Endothelial cell of umbilical vein (primary cell): ENCODE measurements around the gene SWAP70. TPM values are rescaled to one million over a fixed set of nuclear protein-coding genes. Genes with fewer than 3 reads are reported as not detected.

Experiments used
- BruUV-seq: library from RNA; stranded (reverse); fragments of 400-500 nt; replicated peaks from 2 replicates; lab custom pipeline; 2021; lab: Mats Ljungman, UMichigan
- CTCF ChIA-PET: fragments of 300-600, 350-600 bp; sonication (Branson Sonifier 250); formaldehyde crosslinking; loops from one replicate; lab custom pipeline; 2021; ENCODE audit warnings: antibody characterized with exemption, inconsistent platforms; lab: Charles Lee
- POLR2A ChIA-PET: fragments of 300-600, 350-600 bp; sonication (Branson Sonifier 250); formaldehyde crosslinking; loops from one replicate; lab custom pipeline; 2021; ENCODE audit warnings: antibody characterized with exemption, inconsistent platforms; lab: Charles Lee
- DNase-seq: peaks from one replicate; pipeline ENCODE4 v3.0.0-alpha.2; 2011; ENCODE audit warnings: low read depth, low spot score
- FAIRE-seq: peaks from 2 replicates; lab custom pipeline; 2011; peaks lifted over from hg19 to GRCh38; lab: Jason Lieb, UNC
- H2AFZ ChIP-seq: 2 replicates; pipeline ENCODE4 v1.6.0; 2012; ENCODE audit warnings: low read depth, low read length, control low read depth, inconsistent platforms
- H3K27ac ChIP-seq: 2 replicates; pipeline ENCODE4 v1.5.1; 2011; ENCODE audit warnings: low read depth, mild to moderate bottlenecking, control low read depth, low read length, moderate library complexity; ENCODE audit not compliant: insufficient read depth
- H3K27me3 ChIP-seq, 2 experiments: 2 replicates each; pipeline versions ENCODE4 v1.6.0 to v1.6.1; 2011; ENCODE audit warnings: low read length in 2 of 2, mixed read lengths in 1 of 2; ENCODE audit not compliant: control insufficient read depth in 2 of 2, insufficient read depth in 2 of 2
- H3K36me3 ChIP-seq, 2 experiments: 2 replicates in 1 of 2; 3 replicates in 1 of 2; pipeline ENCODE4 v1.5.1; 2011; ENCODE audit warnings: low read length in 2 of 2, mild to moderate bottlenecking in 1 of 2, moderate library complexity in 1 of 2; ENCODE audit not compliant: control insufficient read depth in 2 of 2, insufficient read depth in 2 of 2; ENCODE audit errors: extremely low read depth in 1 of 2
- H3K4me1 ChIP-seq: 3 replicates; pipeline ENCODE4 v1.5.1; 2011; ENCODE audit warnings: mild to moderate bottlenecking, low read length; ENCODE audit not compliant: control insufficient read depth, insufficient read depth; ENCODE audit errors: extremely low read depth
- H3K4me2 ChIP-seq: 2 replicates; pipeline ENCODE4 v1.6.1; 2011; ENCODE audit warnings: low read length, control low read depth, mixed read lengths; ENCODE audit not compliant: insufficient read depth
- H3K4me3 ChIP-seq, 3 experiments: fragments of 200-600 bp in 1 of 3; sonication (generic), shearing (Covaris generic) in 1 of 3; replicated peaks in 1 of 3; 2 replicates each; pipeline ENCODE4 v1.5.1; 2011 to 2016; ENCODE audit warnings: control low read depth in 3 of 3, low read length in 3 of 3, mild to moderate bottlenecking in 2 of 3, inconsistent platforms in 1 of 3, low read depth in 1 of 3, moderate library complexity in 1 of 3; ENCODE audit not compliant: insufficient read depth in 1 of 3
- H3K79me2 ChIP-seq: 2 replicates; pipeline ENCODE4 v1.6.0; 2012; ENCODE audit warnings: low read length, inconsistent platforms; ENCODE audit not compliant: control insufficient read depth, insufficient read depth
- H3K9ac ChIP-seq: replicated peaks from 2 replicates; pipeline ENCODE3; 2011; ENCODE audit warnings: low read length, control low read depth; ENCODE audit not compliant: insufficient read depth; ENCODE audit errors: extremely low read depth
- H3K9me1 ChIP-seq: replicated peaks from 3 replicates; pipeline ENCODE4 v1.6.0; 2011; ENCODE audit warnings: mild to moderate bottlenecking, low read length; ENCODE audit not compliant: control insufficient read depth, insufficient read depth; ENCODE audit errors: extremely low read depth
- H3K9me3 ChIP-seq: replicated peaks from 2 replicates; pipeline ENCODE4 v1.5.1; 2012; ENCODE audit warnings: low read length, inconsistent platforms; ENCODE audit not compliant: control insufficient read depth, insufficient read depth
- H4K20me1 ChIP-seq: replicated peaks from 2 replicates; pipeline ENCODE3; 2011; ENCODE audit warnings: mild to moderate bottlenecking, low read length; ENCODE audit not compliant: control insufficient read depth, insufficient read depth; ENCODE audit errors: extremely low read depth
- EZH2 ChIP-seq: IDR thresholded peaks from 2 replicates; pipeline ENCODE4 v1.6.1; 2012; ENCODE audit warnings: borderline replicate concordance, low read depth, mild to moderate bottlenecking, moderate library complexity, low read length, inconsistent platforms; ENCODE audit not compliant: severe bottlenecking
- FOS ChIP-seq: IDR thresholded peaks from 2 replicates; pipeline ENCODE4 v1.6.1; 2011; ENCODE audit warnings: mild to moderate bottlenecking, low read length, moderate library complexity, borderline replicate concordance; ENCODE audit not compliant: insufficient read depth
- GATA2 ChIP-seq: IDR thresholded peaks from 2 replicates; pipeline ENCODE4 v1.7.0; 2011; ENCODE audit warnings: low read depth, mild to moderate bottlenecking, moderate library complexity, mixed read lengths, low read length; ENCODE audit not compliant: insufficient read length, insufficient read depth
- JUN ChIP-seq: IDR thresholded peaks from 2 replicates; pipeline ENCODE4 v1.6.1; 2011; ENCODE audit warnings: borderline replicate concordance, low read depth; ENCODE audit not compliant: insufficient read length, insufficient read depth
- MYC ChIP-seq: IDR thresholded peaks from one replicate; pipeline ENCODE4 v1.6.1; 2011; ENCODE audit warnings: mild to moderate bottlenecking, low read depth, low read length
- POLR2A ChIP-seq: IDR thresholded peaks from 2 replicates; pipeline ENCODE4 v1.6.1; 2012; ENCODE audit warnings: low read depth, mild to moderate bottlenecking, control low read depth, low read length
- POLR2AphosphoS5 ChIP-seq: IDR thresholded peaks from 2 replicates; pipeline ENCODE4 v1.6.1; 2012; ENCODE audit warnings: low read depth, mild to moderate bottlenecking, control low read depth, low read length, moderate library complexity; ENCODE audit not compliant: insufficient read depth
- dilution Hi-C: fragments of 300-500 bp; cut with MboI; formaldehyde crosslinking; loops from one replicate; pipeline ENCODE4 v1.15.0; 2019; ENCODE audit warnings: low sequenced_read_pairs; ENCODE audit not compliant: extremely low pct_ligation_motif_present
- intact Hi-C: fragments of 100-400 bp; cut with micrococcal nuclease; formaldehyde crosslinking; loops from one replicate; pipeline ENCODE4 v1.10.0; 2022
- polyA plus RNA-seq, 4 experiments: library from polyadenylated mRNA; depleted of rRNA in 3 of 4; stranded (reverse) in 3 of 4; unstranded in 1 of 4; fragments of >200 nt; gene quantifications; 2 replicates each; pipeline versions ENCODE4 v1.2.1 to v1.2.3, GENCODE V29; 2011 to 2012; ENCODE audit warnings: missing spikeins in 1 of 4
- total RNA-seq: library from RNA; stranded (reverse); gene quantifications from 2 replicates; pipeline ENCODE4 v1.2.3, GENCODE V29; 2021
- TF ChIP-seq, protein P1 (sequence below): IDR thresholded peaks from 2 replicates; pipeline ENCODE4 v1.6.1; 2011; ENCODE audit not compliant: insufficient read depth, insufficient read length
- TF ChIP-seq, protein P2 (sequence below), 2 donors: IDR thresholded peaks; 1 replicate in 1 of 2; 2 replicates in 1 of 2; pipeline ENCODE4 v1.5.1; 2011; ENCODE audit warnings: low read length in 2 of 2, mild to moderate bottlenecking in 2 of 2, moderate library complexity in 2 of 2, control low read depth in 1 of 2, inconsistent platforms in 1 of 2, low read depth in 1 of 2; ENCODE audit not compliant: insufficient read depth in 1 of 2; ENCODE audit errors: extremely low read depth in 1 of 2

Gene SWAP70
- total and polyA plus RNA-seq, 2 donors (not counting 3 experiments of a cell fraction or from before 2014, with no cell fraction given): 52.5 to 165 TPM

DNA sequence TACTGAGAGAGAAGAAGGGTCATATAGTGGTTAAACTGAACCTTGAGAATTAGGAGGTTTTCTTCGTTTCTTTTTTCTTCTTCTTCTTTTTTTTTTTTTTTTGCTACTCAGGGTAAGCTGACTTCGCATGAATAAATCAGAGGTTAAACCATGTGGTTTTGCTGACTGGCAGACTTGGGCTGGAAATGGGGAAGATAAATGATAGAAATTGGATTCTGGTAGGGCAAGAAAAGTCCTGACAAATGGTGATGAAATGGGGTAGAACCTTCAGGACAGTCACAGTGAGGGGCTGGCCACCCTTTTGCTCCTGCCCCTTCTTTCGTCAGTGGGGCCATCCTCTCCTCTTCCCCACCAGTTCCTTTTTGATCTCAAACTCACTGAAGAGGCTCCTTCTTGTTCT lies 1.6 kb upstream of the SWAP70 start:
- POLR2A ChIA-PET: no interaction called here
- FAIRE-seq: no peak
- no peak overlapping the region for H2AFZ ChIP-seq

More for the DNA sequence above, 1.6 kb upstream of the SWAP70 start:
- no peak for DNase-seq
- H3K36me3 ChIP-seq: no peaks in the 10 kb centered on the region
- peaks cover 8% of the 10 kb centered on the region for H3K4me1 ChIP-seq
- CTCF ChIA-PET: no interaction called here
- H3K4me2 ChIP-seq: no peak overlapping the region
- peaks cover 36% of the 10 kb centered on the region for H3K79me2 ChIP-seq
- H3K9me1 ChIP-seq: no peaks in the 10 kb centered on the region
- TF ChIP-seq GATA2 (no peak), EZH2 (no peak), FOS (no peak), POLR2A (no peak), MYC (no peak), JUN (no peak), POLR2AphosphoS5 (no peak)
- TF ChIP-seq, protein P1, sequence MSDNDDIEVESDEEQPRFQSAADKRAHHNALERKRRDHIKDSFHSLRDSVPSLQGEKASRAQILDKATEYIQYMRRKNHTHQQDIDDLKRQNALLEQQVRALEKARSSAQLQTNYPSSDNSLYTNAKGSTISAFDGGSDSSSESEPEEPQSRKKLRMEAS: no peak
- TF ChIP-seq, protein P2, sequence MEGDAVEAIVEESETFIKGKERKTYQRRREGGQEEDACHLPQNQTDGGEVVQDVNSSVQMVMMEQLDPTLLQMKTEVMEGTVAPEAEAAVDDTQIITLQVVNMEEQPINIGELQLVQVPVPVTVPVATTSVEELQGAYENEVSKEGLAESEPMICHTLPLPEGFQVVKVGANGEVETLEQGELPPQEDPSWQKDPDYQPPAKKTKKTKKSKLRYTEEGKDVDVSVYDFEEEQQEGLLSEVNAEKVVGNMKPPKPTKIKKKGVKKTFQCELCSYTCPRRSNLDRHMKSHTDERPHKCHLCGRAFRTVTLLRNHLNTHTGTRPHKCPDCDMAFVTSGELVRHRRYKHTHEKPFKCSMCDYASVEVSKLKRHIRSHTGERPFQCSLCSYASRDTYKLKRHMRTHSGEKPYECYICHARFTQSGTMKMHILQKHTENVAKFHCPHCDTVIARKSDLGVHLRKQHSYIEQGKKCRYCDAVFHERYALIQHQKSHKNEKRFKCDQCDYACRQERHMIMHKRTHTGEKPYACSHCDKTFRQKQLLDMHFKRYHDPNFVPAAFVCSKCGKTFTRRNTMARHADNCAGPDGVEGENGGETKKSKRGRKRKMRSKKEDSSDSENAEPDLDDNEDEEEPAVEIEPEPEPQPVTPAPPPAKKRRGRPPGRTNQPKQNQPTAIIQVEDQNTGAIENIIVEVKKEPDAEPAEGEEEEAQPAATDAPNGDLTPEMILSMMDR (IDR thresholded peaks at IDR 0.05; ENCODE audit: extremely low read depth in 1 of 2, insufficient read depth in 1 of 2, low read depth in 1 of 2, low read length in 2 of 2): no peak
- dilution Hi-C loops (no loop called here), intact Hi-C loops (loop anchor here (5.0 kb wide), 1 partner anchor 880 kb away; the partner anchor contains the start of gene RNF141)
- H3K4me3 ChIP-seq: no peak overlapping the region
- BruUV-seq: no TSS peak
- no peaks in the 10 kb centered on the region for H3K9me3 ChIP-seq
- H3K9ac ChIP-seq: no peak overlapping the region
- no peak overlapping the region for H3K27ac ChIP-seq
- H4K20me1 ChIP-seq: no peaks in the 10 kb centered on the region
- H3K27me3 ChIP-seq: no peaks in the 10 kb centered on the region
